Vagina (tissue), 2 donors: ENCODE measurements around the gene VSIG10. TPM values are rescaled to one million over a fixed set of nuclear protein-coding genes. Genes with fewer than 3 reads are reported as not detected.

ENCODE experiments used
- DNase-seq, 2 donors: peaks; one replicate each; pipeline ENCODE4 v3.0.0-alpha.2; 2017; ENCODE audit errors: extremely low spot score in 2 of 2
- H3K27ac ChIP-seq: fragments of 200-600 bp; sonication (generic); one replicate; pipeline ENCODE4 v1.5.1; 2019
- H3K27me3 ChIP-seq: fragments of 200-600 bp; sonication (generic); one replicate; pipeline ENCODE4 v1.5.1; 2019
- H3K36me3 ChIP-seq, 2 donors: fragments of 200-600 bp; sonication (generic); one replicate each; pipeline ENCODE4 v1.5.1; 2017 to 2019
- H3K4me1 ChIP-seq: fragments of 200-600 bp; sonication (generic); one replicate; pipeline ENCODE4 v1.5.1; 2019
- H3K4me3 ChIP-seq, 2 donors: fragments of 200-600 bp; sonication (generic); 1 replicate in 1 of 2; 2 replicates in 1 of 2; pipeline ENCODE4 v1.5.1; 2016 to 2019
- H3K9me3 ChIP-seq: fragments of 200-600 bp; sonication (generic); one replicate; pipeline ENCODE4 v1.5.1; 2019
- POLR2A ChIP-seq, 2 donors: fragments of 450-650 bp; IDR thresholded peaks; one replicate each; pipeline ENCODE4 v1.6.1; 2017; ENCODE audit warnings: antibody characterized with exemption in 2 of 2, mild to moderate bottlenecking in 2 of 2, moderate library complexity in 2 of 2
- POLR2AphosphoS5 ChIP-seq, 2 donors: sonication (generic); formaldehyde crosslinking; IDR thresholded peaks; one replicate each; pipeline ENCODE4 v1.9.0; 2017; ENCODE audit warnings: antibody characterized with exemption in 2 of 2, mild to moderate bottlenecking in 2 of 2, low read depth in 1 of 2; ENCODE audit not compliant: insufficient read depth in 1 of 2
- intact Hi-C: fragments of 100-400 bp; cut with DNase I; formaldehyde crosslinking; loops from one replicate; pipeline ENCODE4 v1.15.1; 2023
- total RNA-seq: library from RNA; depleted of rRNA; stranded (reverse); fragments of >200 nt; gene quantifications from one replicate; pipeline ENCODE4 v1.2.3, GENCODE V29; 2016
- TF ChIP-seq, protein P1 (sequence below), 3 experiments: fragments of 450-650 bp in 2 of 3; fragments of 200-600 bp in 1 of 3; sonication (generic) in 1 of 3; IDR thresholded peaks; one replicate each; pipeline ENCODE4 v1.5.1; 2017 to 2019; ENCODE audit warnings: antibody characterized with exemption in 3 of 3, mild to moderate bottlenecking in 2 of 3, moderate library complexity in 2 of 3

The VSIG10 gene
- total RNA-seq, 1 donor from 2014 or later, result 31.2 TPM

- peaks cover 32% of the 10 kb centered on the region for H3K4me1 ChIP-seq
- H3K36me3 ChIP-seq, result peaks cover 0 to 24% of the 10 kb centered on the region in 2 donors
- intact Hi-C loops, result no loop called here
- H3K4me3 ChIP-seq, result no peak overlapping the region
- no peaks in the 10 kb centered on the region for H3K27me3 ChIP-seq
- DNase-seq, result no peak
- peak overlapping the region; percentile 37 for H3K27ac ChIP-seq
- TF ChIP-seq, protein P1, sequence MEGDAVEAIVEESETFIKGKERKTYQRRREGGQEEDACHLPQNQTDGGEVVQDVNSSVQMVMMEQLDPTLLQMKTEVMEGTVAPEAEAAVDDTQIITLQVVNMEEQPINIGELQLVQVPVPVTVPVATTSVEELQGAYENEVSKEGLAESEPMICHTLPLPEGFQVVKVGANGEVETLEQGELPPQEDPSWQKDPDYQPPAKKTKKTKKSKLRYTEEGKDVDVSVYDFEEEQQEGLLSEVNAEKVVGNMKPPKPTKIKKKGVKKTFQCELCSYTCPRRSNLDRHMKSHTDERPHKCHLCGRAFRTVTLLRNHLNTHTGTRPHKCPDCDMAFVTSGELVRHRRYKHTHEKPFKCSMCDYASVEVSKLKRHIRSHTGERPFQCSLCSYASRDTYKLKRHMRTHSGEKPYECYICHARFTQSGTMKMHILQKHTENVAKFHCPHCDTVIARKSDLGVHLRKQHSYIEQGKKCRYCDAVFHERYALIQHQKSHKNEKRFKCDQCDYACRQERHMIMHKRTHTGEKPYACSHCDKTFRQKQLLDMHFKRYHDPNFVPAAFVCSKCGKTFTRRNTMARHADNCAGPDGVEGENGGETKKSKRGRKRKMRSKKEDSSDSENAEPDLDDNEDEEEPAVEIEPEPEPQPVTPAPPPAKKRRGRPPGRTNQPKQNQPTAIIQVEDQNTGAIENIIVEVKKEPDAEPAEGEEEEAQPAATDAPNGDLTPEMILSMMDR (IDR thresholded peaks at IDR 0.05), result no peak
- TF ChIP-seq POLR2AphosphoS5 (IDR thresholded peaks at IDR 0.05; ENCODE audit: insufficient read depth in 1 of 2, low read depth in 1 of 2), result peak; percentile 52 to 84
- H3K9me3 ChIP-seq, result no peaks in the 10 kb centered on the region
Measured at GRCh38 chr12:118052324-118053070, 51.3 kb downstream of the VSIG10 start.

- no peak overlapping the region for H3K27ac ChIP-seq
- no peaks in the 10 kb centered on the region for H3K9me3 ChIP-seq
- H3K4me3 ChIP-seq, result no peak overlapping the region
- H3K36me3 ChIP-seq, result peaks cover 0 to 24% of the 10 kb centered on the region in 2 donors
- DNase-seq, result no peak
- H3K4me1 ChIP-seq, result peaks cover 21% of the 10 kb centered on the region
- no peaks in the 10 kb centered on the region for H3K27me3 ChIP-seq
- intact Hi-C loops, result no loop called here
- TF ChIP-seq, protein P1 (IDR thresholded peaks at IDR 0.05), result no peak
- TF ChIP-seq POLR2A (IDR thresholded peaks at IDR 0.05) (no peak), POLR2AphosphoS5 (IDR thresholded peaks at IDR 0.05; ENCODE audit: insufficient read depth in 1 of 2, low read depth in 1 of 2) (no peak)
Measured at GRCh38 chr12:118050972-118051910, 52.6 kb downstream of the VSIG10 start.

DNA sequence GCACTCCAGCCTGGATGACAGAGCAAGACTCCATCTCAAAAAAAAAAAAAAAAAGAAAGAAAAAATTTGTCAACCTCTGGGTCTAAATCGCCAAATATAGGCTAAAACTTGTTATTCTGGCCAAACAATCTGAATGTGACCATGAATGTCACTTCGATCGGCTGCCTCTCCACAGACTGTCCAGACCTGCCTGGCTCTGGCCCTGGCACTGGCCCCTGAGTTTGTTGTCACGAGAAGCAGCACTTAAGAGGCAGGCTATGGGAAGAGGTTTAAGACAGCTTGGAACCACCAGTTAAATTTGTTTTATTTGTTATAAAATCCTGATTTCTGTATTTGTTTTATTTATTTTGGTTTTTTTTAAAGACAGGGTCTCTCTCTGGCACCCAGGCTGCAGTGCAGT lies 57.4 kb downstream of the VSIG10 start:
- intact Hi-C loops, result no loop called here
- Histone ChIP-seq H3K27ac (no peak overlapping the region), H3K27me3 (no peaks in the 10 kb centered on the region), H3K36me3 (peaks cover 0 to 37% of the 10 kb centered on the region in 2 donors), H3K9me3 (no peaks in the 10 kb centered on the region), H3K4me1 (no peaks in the 10 kb centered on the region), H3K4me3 (no peak overlapping the region)
- DNase-seq, result no peak
- TF ChIP-seq, protein P1 (IDR thresholded peaks at IDR 0.05), result no peak
- TF ChIP-seq POLR2AphosphoS5 (IDR thresholded peaks at IDR 0.05; ENCODE audit: insufficient read depth in 1 of 2, low read depth in 1 of 2) (no peak), POLR2A (IDR thresholded peaks at IDR 0.05) (no peak)

DNA sequence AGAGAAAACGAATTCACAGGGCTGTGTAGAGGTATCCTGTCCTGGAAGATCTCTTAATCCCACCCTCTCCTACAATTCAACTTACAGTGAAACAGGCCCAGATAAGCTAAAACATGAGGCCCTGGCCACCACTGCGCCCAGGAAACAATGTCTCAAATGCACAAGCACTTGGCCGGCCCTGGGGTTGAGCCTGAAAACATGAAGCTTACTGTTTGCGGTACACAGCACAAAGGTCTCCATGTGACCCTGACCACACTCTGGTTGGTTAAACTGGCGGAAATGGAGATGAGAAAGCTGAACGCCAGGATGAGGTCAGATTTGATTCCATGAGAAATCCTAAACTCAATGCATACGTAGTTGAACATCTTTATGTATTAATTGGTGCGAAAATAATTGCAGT lies 59.2 kb downstream of the VSIG10 start:
- TF ChIP-seq POLR2A (IDR thresholded peaks at IDR 0.05) (no peak), POLR2AphosphoS5 (IDR thresholded peaks at IDR 0.05; ENCODE audit: insufficient read depth in 1 of 2, low read depth in 1 of 2) (no peak)
- TF ChIP-seq, protein P1 (IDR thresholded peaks at IDR 0.05), result no peak
- Histone ChIP-seq H3K36me3 (peaks cover 0 to 41% of the 10 kb centered on the region in 2 donors), H3K27me3 (no peaks in the 10 kb centered on the region), H3K4me3 (no peak overlapping the region), H3K4me1 (no peaks in the 10 kb centered on the region), H3K27ac (no peak overlapping the region), H3K9me3 (no peaks in the 10 kb centered on the region)
- DNase-seq, result no peak
- intact Hi-C loops, result no loop called here
